GM21381 (cell line): Measurements from ENCODE around the gene ACSM3.
"Not testable (repeated sequence)": the region's sequence is repeated elsewhere in the genome, so short reads cannot be mapped to it uniquely, and the experiment has no call there.

Experiments used
- ATAC-seq: cut with Tn5 transposase; IDR thresholded peaks from one replicate; pipeline ENCODE4 v1.9.1; 2021; ENCODE audit warnings: mild to moderate bottlenecking, moderate library complexity; ENCODE audit not compliant: unreplicated experiment

The ACSM3 gene

GRCh38 chr16:20763461-20764232, at the start of gene ACSM3:
TSS of gene ACSM3 (plus strand) at chr16:20764014. CDS start at chr16:20770035, 6,021 bp downstream.
- peak; percentile 98 for ATAC-seq

GRCh38 chr16:20717718-20718117, 46.1 kb upstream of the ACSM3 start:
- not testable (repeated sequence) for ATAC-seq

GRCh38 chr16:20720251-20720650, 43.6 kb upstream of the ACSM3 start:
- no peak for ATAC-seq

GRCh38 chr16:20726661-20727060, 37.2 kb upstream of the ACSM3 start:
- no peak for ATAC-seq

- no peak for ATAC-seq
These were observed 36.6 kb upstream of the ACSM3 start for GRCh38 chr16:20727181-20727580.

GRCh38 chr16:20729141-20729540, 34.7 kb upstream of the ACSM3 start:
- ATAC-seq = no peak

GRCh38 chr16:20734056-20734455, 29.8 kb upstream of the ACSM3 start:
- ATAC-seq = no peak

- no peak for ATAC-seq
These were observed 29.0 kb upstream of the ACSM3 start for GRCh38 chr16:20734782-20735181.

GRCh38 chr16:20735490-20735889, 28.3 kb upstream of the ACSM3 start:
- ATAC-seq = no peak

- ATAC-seq = no peak
These were observed 23.6 kb upstream of the ACSM3 start for GRCh38 chr16:20740007-20740883.

GRCh38 chr16:20740901-20741521, 22.8 kb upstream of the ACSM3 start:
- peak; percentile 85 for ATAC-seq

GRCh38 chr16:20741554-20742285, 22.1 kb upstream of the ACSM3 start, which contains the start of gene THUMPD1:
TSS of gene THUMPD1 (minus strand) at chr16:20741818. CDS start at chr16:20741739, 79 bp downstream.
- peak; percentile 84 for ATAC-seq

GRCh38 chr16:20743591-20743990, 20.2 kb upstream of the ACSM3 start:
- ATAC-seq = no peak

GRCh38 chr16:20744922-20745440, 18.8 kb upstream of the ACSM3 start:
- no peak for ATAC-seq

- ATAC-seq = no peak
These were observed 17.4 kb upstream of the ACSM3 start for GRCh38 chr16:20746461-20746860.

GRCh38 chr16:20747030-20747816, 16.6 kb upstream of the ACSM3 start:
- no peak for ATAC-seq

GRCh38 chr16:20749474-20749873, 14.3 kb upstream of the ACSM3 start:
- no peak for ATAC-seq

GRCh38 chr16:20750558-20750957, 13.3 kb upstream of the ACSM3 start:
- no peak for ATAC-seq

GRCh38 chr16:20753727-20754126, 10.1 kb upstream of the ACSM3 start:
- ATAC-seq = no peak

GRCh38 chr16:20755238-20755637, 8.6 kb upstream of the ACSM3 start:
- ATAC-seq = no peak
